ENCODE results near the gene ADAM19.

Gene ADAM19

DNA sequence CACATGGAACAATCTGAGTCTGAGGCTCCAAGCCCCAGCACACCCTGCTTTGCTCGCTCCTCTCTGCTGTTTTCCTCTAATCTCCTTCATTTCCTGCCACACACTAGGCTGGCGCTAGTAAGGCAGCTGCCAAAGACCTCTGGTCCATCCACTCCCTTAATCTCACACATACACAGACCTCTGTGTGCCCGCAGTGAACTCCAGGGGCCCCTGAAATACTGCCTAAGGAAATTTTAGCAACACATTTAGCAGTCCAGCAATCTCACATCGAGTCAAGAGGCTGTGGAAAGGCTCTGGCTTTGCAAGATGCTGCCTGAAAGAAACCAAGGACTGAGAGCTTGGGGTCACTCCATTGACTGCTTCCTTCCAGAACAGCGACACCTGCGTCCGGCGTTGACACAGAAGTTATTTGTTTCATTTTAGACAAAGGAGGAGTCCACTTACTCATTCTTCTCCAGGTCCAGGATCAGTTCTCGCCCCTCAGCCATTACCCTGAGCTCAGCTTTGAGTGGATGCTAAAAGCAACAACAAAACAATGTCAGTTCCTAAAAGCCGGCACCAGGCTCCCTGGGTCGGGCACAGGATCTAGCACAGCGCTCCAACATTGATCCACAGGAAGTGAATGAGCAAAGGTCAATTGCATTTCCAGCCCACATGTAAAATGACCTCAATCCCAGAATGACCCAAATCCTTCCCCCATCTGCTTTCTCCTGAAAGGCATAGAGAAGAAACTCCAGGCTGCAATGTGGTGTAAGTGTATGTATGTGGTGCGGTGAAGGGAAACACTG is 11.5 kb downstream of the ADAM19 start:
- Histone ChIP-seq H3K27me3 (ENCODE audit: control insufficient read depth in 1 of 2, insufficient read depth in 1 of 2, low read length in 2 of 2) (no peaks in the 10 kb centered on the region), H3K4me2 (ENCODE audit: low read length, poor library complexity, severe bottlenecking) (no peak overlapping the region), H2BK12ac (ENCODE audit: low read length in 2 of 2) (peak overlapping the region in 1 of 2 experiments; percentile 2), H3K14ac (ENCODE audit: low read length in 2 of 2) (no peak overlapping the region), H3K36me3 (ENCODE audit: control insufficient read depth in 1 of 2, insufficient read depth in 2 of 2, low read depth in 1 of 2, low read length in 2 of 2) (peaks cover 0 to 38% of the 10 kb centered on the region in 2 experiments), H3K4ac (ENCODE audit: low read depth in 1 of 2, low read length in 2 of 2) (no peak overlapping the region), H4K91ac (ENCODE audit: low read length) (no peak overlapping the region), H3K4me1 (ENCODE audit: control insufficient read depth, insufficient read depth, low read depth, low read length) (peaks cover 16% of the 10 kb centered on the region), H3K9ac (ENCODE audit: low read length) (no peak overlapping the region), H3K27ac (ENCODE audit: low read length, poor library complexity, severe bottlenecking) (no peak overlapping the region), H3K4me3 (ENCODE audit: insufficient read depth in 1 of 2, low read depth in 1 of 2, low read length in 2 of 2) (no peak overlapping the region), H2BK120ac (ENCODE audit: low read depth, low read length) (no peak overlapping the region), H2BK5ac (ENCODE audit: low read depth, low read length, poor library complexity, severe bottlenecking) (no peak overlapping the region), H3K9me3 (ENCODE audit: control insufficient read depth, low read length) (no peaks in the 10 kb centered on the region), H3K18ac (ENCODE audit: low read depth in 1 of 2, low read length in 2 of 2) (peak overlapping the region in 1 of 2 experiments; percentile 11), H3K23ac (ENCODE audit: low read length in 2 of 2) (no peak overlapping the region), H2BK15ac (ENCODE audit: low read depth, poor library complexity, severe bottlenecking) (no peak overlapping the region), H2AFZ (ENCODE audit: low read depth, low read length) (no peak overlapping the region), H2AK5ac (ENCODE audit: low read length, severe bottlenecking) (no peak overlapping the region), H4K8ac (ENCODE audit: low read length) (no peak overlapping the region), H3K79me1 (replicated peaks; ENCODE audit: low read length, poor library complexity, severe bottlenecking) (peaks cover 6% of the 10 kb centered on the region)
- WGBS: 65% methylated on average over 13 of the region's 13 CpGs
- DNase-seq: no peak

GRCh38 chr5:157563373-157563928 is 12.1 kb downstream of the ADAM19 start:
- H2BK5ac ChIP-seq (ENCODE audit: low read depth, low read length, poor library complexity, severe bottlenecking): no peak overlapping the region
- no peak overlapping the region for H2AK5ac ChIP-seq (ENCODE audit: low read length, severe bottlenecking)
- no peak overlapping the region for H4K91ac ChIP-seq (ENCODE audit: low read length)
- H3K23ac ChIP-seq (ENCODE audit: low read length in 2 of 2): no peak overlapping the region
- no peaks in the 10 kb centered on the region for H3K9me3 ChIP-seq (ENCODE audit: control insufficient read depth, low read length)
- peak overlapping the region in 1 of 2 experiments; percentile 2 for H2BK12ac ChIP-seq (ENCODE audit: low read length in 2 of 2)
- no peak overlapping the region for H4K8ac ChIP-seq (ENCODE audit: low read length)
- H3K4me1 ChIP-seq (ENCODE audit: control insufficient read depth, insufficient read depth, low read depth, low read length): peaks cover 16% of the 10 kb centered on the region
- H3K4me3 ChIP-seq (ENCODE audit: insufficient read depth in 1 of 2, low read depth in 1 of 2, low read length in 2 of 2): no peak overlapping the region
- peak; percentile 62 for DNase-seq
- H2AFZ ChIP-seq (ENCODE audit: low read depth, low read length): no peak overlapping the region
- H3K14ac ChIP-seq (ENCODE audit: low read length in 2 of 2): no peak overlapping the region
- H2BK15ac ChIP-seq (ENCODE audit: low read depth, poor library complexity, severe bottlenecking): no peak overlapping the region
- H2BK120ac ChIP-seq (ENCODE audit: low read depth, low read length): no peak overlapping the region
- no peak overlapping the region for H3K27ac ChIP-seq (ENCODE audit: low read length, poor library complexity, severe bottlenecking)
- H3K4ac ChIP-seq (ENCODE audit: low read depth in 1 of 2, low read length in 2 of 2): no peak overlapping the region
- H3K36me3 ChIP-seq (ENCODE audit: control insufficient read depth in 1 of 2, insufficient read depth in 2 of 2, low read depth in 1 of 2, low read length in 2 of 2): peaks cover 0 to 38% of the 10 kb centered on the region in 2 experiments
- 77% methylated on average over 11 of the region's 11 CpGs for WGBS
- no peaks in the 10 kb centered on the region for H3K27me3 ChIP-seq (ENCODE audit: control insufficient read depth in 1 of 2, insufficient read depth in 1 of 2, low read length in 2 of 2)
- H3K79me1 ChIP-seq (replicated peaks; ENCODE audit: low read length, poor library complexity, severe bottlenecking): peaks cover 6% of the 10 kb centered on the region
- no peak overlapping the region for H3K18ac ChIP-seq (ENCODE audit: low read depth in 1 of 2, low read length in 2 of 2)
- peak overlapping the region; percentile 23 for H3K9ac ChIP-seq (ENCODE audit: low read length)
- H3K4me2 ChIP-seq (ENCODE audit: low read length, poor library complexity, severe bottlenecking): no peak overlapping the region

DNA sequence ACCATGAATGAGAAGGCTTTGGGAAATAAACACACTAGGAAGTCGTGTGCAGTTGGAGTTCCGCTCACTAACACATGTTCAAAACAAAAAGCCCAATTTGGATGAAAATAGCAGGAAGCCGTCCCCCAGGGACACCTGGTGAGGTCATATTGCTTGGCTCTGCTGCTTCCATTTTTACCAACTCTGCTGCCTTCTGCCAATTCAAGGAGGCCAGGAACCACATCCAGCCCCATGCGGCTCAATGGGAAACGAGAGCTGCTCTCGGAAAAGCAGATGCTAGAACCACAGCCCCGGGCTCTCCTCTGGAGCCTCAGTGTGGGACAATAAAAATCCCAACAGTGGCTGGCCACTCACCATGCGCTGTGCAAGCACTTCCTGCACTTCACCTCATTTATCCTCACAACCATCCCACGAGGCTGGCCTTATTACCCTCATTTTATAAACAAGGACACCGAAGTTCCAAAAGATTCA is 13.4 kb downstream of the ADAM19 start:
- Histone ChIP-seq H2BK12ac (ENCODE audit: low read length in 2 of 2) (no peak overlapping the region), H3K18ac (ENCODE audit: low read depth in 1 of 2, low read length in 2 of 2) (no peak overlapping the region), H2AFZ (ENCODE audit: low read depth, low read length) (no peak overlapping the region), H3K23ac (ENCODE audit: low read length in 2 of 2) (no peak overlapping the region), H3K36me3 (ENCODE audit: control insufficient read depth in 1 of 2, insufficient read depth in 2 of 2, low read depth in 1 of 2, low read length in 2 of 2) (peaks cover 0 to 30% of the 10 kb centered on the region in 2 experiments), H3K14ac (ENCODE audit: low read length in 2 of 2) (no peak overlapping the region), H2BK15ac (ENCODE audit: low read depth, poor library complexity, severe bottlenecking) (no peak overlapping the region), H3K9ac (ENCODE audit: low read length) (peak overlapping the region; percentile 30), H2BK5ac (ENCODE audit: low read depth, low read length, poor library complexity, severe bottlenecking) (no peak overlapping the region), H3K27me3 (ENCODE audit: control insufficient read depth in 1 of 2, insufficient read depth in 1 of 2, low read length in 2 of 2) (no peaks in the 10 kb centered on the region), H2BK120ac (ENCODE audit: low read depth, low read length) (no peak overlapping the region), H3K4ac (ENCODE audit: low read depth in 1 of 2, low read length in 2 of 2) (no peak overlapping the region), H4K8ac (ENCODE audit: low read length) (no peak overlapping the region), H3K79me1 (replicated peaks; ENCODE audit: low read length, poor library complexity, severe bottlenecking) (peaks cover 5% of the 10 kb centered on the region), H3K4me2 (ENCODE audit: low read length, poor library complexity, severe bottlenecking) (no peak overlapping the region), H4K91ac (ENCODE audit: low read length) (no peak overlapping the region), H3K27ac (ENCODE audit: low read length, poor library complexity, severe bottlenecking) (no peak overlapping the region), H2AK5ac (ENCODE audit: low read length, severe bottlenecking) (peak overlapping the region; percentile 4), H3K4me3 (ENCODE audit: insufficient read depth in 1 of 2, low read depth in 1 of 2, low read length in 2 of 2) (no peak overlapping the region), H3K9me3 (ENCODE audit: control insufficient read depth, low read length) (no peaks in the 10 kb centered on the region), H3K4me1 (ENCODE audit: control insufficient read depth, insufficient read depth, low read depth, low read length) (peaks cover 16% of the 10 kb centered on the region)
- peak; percentile 41 for DNase-seq
- WGBS: 40% methylated on average over 10 of the region's 10 CpGs

DNA sequence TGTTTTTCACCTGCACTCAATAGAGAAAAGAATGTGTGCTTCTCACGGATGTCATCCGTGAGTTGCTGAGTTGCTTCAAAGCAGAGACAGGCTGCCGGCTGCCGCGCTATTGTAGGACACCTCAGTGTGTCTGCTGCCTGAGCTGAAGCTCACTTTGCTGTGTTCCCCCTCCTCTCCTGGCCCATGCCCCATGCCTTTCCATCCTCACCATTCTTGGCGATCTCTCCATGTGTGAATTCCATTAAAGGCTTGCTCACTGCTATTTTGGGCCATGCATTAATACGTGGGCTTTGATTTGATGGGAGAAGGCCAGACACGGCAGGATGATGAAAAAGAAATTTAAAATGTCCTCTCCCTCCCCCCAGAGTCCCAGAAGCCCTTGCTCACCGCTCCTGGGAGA is 14.5 kb downstream of the ADAM19 start:
- Histone ChIP-seq H3K79me1 (replicated peaks; ENCODE audit: low read length, poor library complexity, severe bottlenecking) (no peaks in the 10 kb centered on the region), H3K14ac (ENCODE audit: low read length in 2 of 2) (no peak overlapping the region), H4K91ac (ENCODE audit: low read length) (peak overlapping the region; percentile 35), H2BK5ac (ENCODE audit: low read depth, low read length, poor library complexity, severe bottlenecking) (no peak overlapping the region), H3K4ac (ENCODE audit: low read depth in 1 of 2, low read length in 2 of 2) (no peak overlapping the region), H3K36me3 (ENCODE audit: control insufficient read depth in 1 of 2, insufficient read depth in 2 of 2, low read depth in 1 of 2, low read length in 2 of 2) (peaks cover 0 to 27% of the 10 kb centered on the region in 2 experiments), H2BK15ac (ENCODE audit: low read depth, poor library complexity, severe bottlenecking) (no peak overlapping the region), H3K23ac (ENCODE audit: low read length in 2 of 2) (peak overlapping the region in 1 of 2 experiments; percentile 54), H3K9me3 (ENCODE audit: control insufficient read depth, low read length) (no peaks in the 10 kb centered on the region), H2AK5ac (ENCODE audit: low read length, severe bottlenecking) (no peak overlapping the region), H3K4me2 (ENCODE audit: low read length, poor library complexity, severe bottlenecking) (no peak overlapping the region), H3K4me3 (ENCODE audit: insufficient read depth in 1 of 2, low read depth in 1 of 2, low read length in 2 of 2) (no peak overlapping the region), H3K9ac (ENCODE audit: low read length) (no peak overlapping the region), H3K18ac (ENCODE audit: low read depth in 1 of 2, low read length in 2 of 2) (peak overlapping the region in 1 of 2 experiments; percentile 14), H3K27ac (ENCODE audit: low read length, poor library complexity, severe bottlenecking) (no peak overlapping the region), H2AFZ (ENCODE audit: low read depth, low read length) (no peak overlapping the region), H2BK12ac (ENCODE audit: low read length in 2 of 2) (no peak overlapping the region), H3K27me3 (ENCODE audit: control insufficient read depth in 1 of 2, insufficient read depth in 1 of 2, low read length in 2 of 2) (no peaks in the 10 kb centered on the region), H4K8ac (ENCODE audit: low read length) (no peak overlapping the region), H2BK120ac (ENCODE audit: low read depth, low read length) (no peak overlapping the region), H3K4me1 (ENCODE audit: control insufficient read depth, insufficient read depth, low read depth, low read length) (peaks cover 19% of the 10 kb centered on the region)
- WGBS: 98% methylated on average over 6 of the region's 9 CpGs
- DNase-seq: no peak

Data from mesenchymal stem cell (in vitro differentiated cells and primary cell).